Activated CD4-positive, alpha-beta T cell treated with anti-CD3 and anti-CD28 coated beads, Interleukin-2, amount 10 ng/mL, durations not matched to agents 24 days and 14 days (primary cell): ENCODE measurements around the gene IL5. TPM values are rescaled to one million over a fixed set of nuclear protein-coding genes. Genes with fewer than 3 reads are reported as not detected.
A peak's percentile ranks its signal among the peaks of the same experiment; 100 is the strongest.
"Not testable (repeated sequence)": the region's sequence is repeated elsewhere in the genome, so short reads cannot be mapped to it uniquely, and the experiment has no call there.

ENCODE experiments used
- DNase-seq: peaks from one replicate; pipeline ENCODE4 v3.0.0; 2022
- H3K27ac Mint-ChIP-seq: one replicate; pipeline ENCODE4 v1.8.0; 2022; ENCODE audit warnings: mild to moderate bottlenecking, mixed read lengths
- H3K27me3 Mint-ChIP-seq: one replicate; pipeline ENCODE4 v1.8.0; 2022; ENCODE audit warnings: mixed read lengths
- H3K36me3 Mint-ChIP-seq: one replicate; pipeline ENCODE4 v1.8.0; 2022; ENCODE audit warnings: low read depth, mild to moderate bottlenecking, mixed read lengths
- H3K4me1 Mint-ChIP-seq: one replicate; pipeline ENCODE4 v1.8.0; 2021; ENCODE audit warnings: mixed read lengths
- H3K4me3 Mint-ChIP-seq: one replicate; pipeline ENCODE4 v1.8.0; 2022; ENCODE audit warnings: mild to moderate bottlenecking, moderate library complexity, mixed read lengths
- H3K9me3 Mint-ChIP-seq: one replicate; pipeline ENCODE4 v1.8.0; 2021; ENCODE audit warnings: mixed read lengths
- intact Hi-C: fragments of 100-400 bp; cut with micrococcal nuclease; formaldehyde crosslinking; loops from one replicate; pipeline ENCODE4 v1.15.1; 2023
- total RNA-seq: library from RNA; stranded (reverse); gene quantifications from 2 replicates; pipeline ENCODE4 v1.2.3, GENCODE V29; 2022

The IL5 gene
- total RNA-seq: 7.0 and 7.1 TPM in 2 replicates

DNA sequence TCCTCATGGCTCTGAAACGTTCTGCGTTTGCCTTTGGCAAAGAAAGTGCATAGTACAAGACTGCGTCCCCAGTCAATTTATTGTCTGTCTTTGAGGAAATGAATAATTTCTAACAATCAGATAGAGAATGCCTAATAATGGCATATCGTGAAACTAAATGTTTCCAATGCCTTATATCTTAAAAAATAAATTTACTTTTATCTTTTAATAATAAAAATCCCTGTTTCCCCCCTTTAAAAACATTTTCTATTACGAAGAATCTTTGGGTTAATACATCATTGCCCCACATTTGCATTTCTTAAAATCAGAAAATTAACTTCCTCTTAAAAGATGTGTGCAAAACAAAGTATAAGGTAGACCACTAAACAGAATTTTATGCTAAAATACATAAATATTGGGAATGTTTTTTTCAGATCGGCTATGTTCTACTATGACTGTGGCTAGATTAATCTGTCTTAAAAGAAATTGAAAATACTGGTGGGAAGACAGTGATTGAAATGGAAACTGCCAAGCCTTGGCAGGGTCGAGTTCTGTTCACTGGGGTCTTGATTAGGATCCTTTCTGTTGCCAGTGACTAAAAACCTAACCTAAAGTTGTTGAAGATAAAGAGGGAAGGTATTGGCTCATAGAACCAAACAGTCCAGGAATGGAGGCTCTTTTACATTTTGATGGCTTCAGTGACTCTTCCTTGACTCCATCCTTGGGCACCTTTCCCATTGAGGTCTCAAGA, at the start of gene IL5:
Gene IL5 (minus strand): TSS at position 51 of the 730 bp plus-strand sequence. CDS start 44 bp downstream, at position 7.
- H3K27ac Mint-ChIP-seq: no peak within 1 kb of the TSS
- intact Hi-C loops: no loop called here

DNA sequence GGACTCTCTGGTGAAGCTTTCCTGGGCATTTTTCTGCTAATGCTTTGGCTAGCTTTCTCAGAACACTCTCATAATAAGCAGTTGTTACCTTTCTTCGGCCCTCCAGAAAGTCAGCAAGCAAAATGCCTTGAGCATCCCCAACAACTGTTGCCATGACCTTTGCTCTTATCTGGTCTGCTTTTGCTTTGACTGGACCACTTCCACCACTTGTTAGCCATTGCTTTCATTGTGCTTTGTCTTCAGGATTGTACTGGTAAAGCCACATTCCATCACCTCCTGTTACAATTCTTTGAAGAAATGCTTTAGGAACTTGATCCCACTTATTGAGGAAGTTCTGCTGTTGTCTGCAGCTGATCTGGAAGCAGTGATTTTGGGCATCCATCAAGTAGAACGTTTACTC, 49.2 kb upstream of the IL5 start:
- H3K36me3 Mint-ChIP-seq: peaks cover 62% of the 10 kb centered on the region
- no peak overlapping the region for H3K27ac Mint-ChIP-seq
- no peak overlapping the region for H3K4me3 Mint-ChIP-seq
- DNase-seq: no peak
- no peaks in the 10 kb centered on the region for H3K27me3 Mint-ChIP-seq
- H3K4me1 Mint-ChIP-seq: peaks cover 16% of the 10 kb centered on the region
- H3K9me3 Mint-ChIP-seq: peaks cover 4% of the 10 kb centered on the region
- intact Hi-C loops: no loop called here

More for the DNA sequence above, at the start of gene IL5:
- Mint-ChIP-seq H3K4me1 (peaks cover 33% of the 10 kb centered on the region), H3K36me3 (no peaks in the 10 kb centered on the region), H3K27me3 (no peaks in the 10 kb centered on the region), H3K9me3 (peaks cover 3% of the 10 kb centered on the region), H3K4me3 (no peak within 1 kb of the TSS)
- no peak for DNase-seq

DNA sequence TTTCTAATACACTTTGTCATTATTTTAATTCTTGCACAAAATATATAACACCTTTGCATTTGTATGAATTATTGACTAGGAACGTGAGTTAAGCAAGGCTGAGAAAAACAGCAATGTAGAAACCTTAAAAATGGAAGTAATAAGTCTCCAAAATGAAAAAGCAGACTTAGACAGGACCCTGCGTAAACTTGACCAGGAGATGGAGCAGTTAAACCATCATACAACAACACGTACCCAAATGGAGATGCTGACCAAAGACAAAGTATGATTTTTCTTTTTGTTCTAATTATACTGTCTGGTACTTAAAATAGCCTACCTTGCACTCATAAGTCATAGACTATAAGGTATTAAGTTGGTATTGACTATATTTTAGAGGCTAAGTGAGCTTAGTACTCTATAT, 47.8 kb upstream of the IL5 start:
- H3K4me3 Mint-ChIP-seq: no peak overlapping the region
- no peak overlapping the region for H3K27ac Mint-ChIP-seq
- peaks cover 4% of the 10 kb centered on the region for H3K9me3 Mint-ChIP-seq
- intact Hi-C loops: loop anchor here (1.0 kb wide), 1 partner anchor 229 kb away; no protein-coding TSS in a partner anchor
- peaks cover 56% of the 10 kb centered on the region for H3K36me3 Mint-ChIP-seq
- peaks cover 18% of the 10 kb centered on the region for H3K4me1 Mint-ChIP-seq
- no peak for DNase-seq
- H3K27me3 Mint-ChIP-seq: no peaks in the 10 kb centered on the region

DNA sequence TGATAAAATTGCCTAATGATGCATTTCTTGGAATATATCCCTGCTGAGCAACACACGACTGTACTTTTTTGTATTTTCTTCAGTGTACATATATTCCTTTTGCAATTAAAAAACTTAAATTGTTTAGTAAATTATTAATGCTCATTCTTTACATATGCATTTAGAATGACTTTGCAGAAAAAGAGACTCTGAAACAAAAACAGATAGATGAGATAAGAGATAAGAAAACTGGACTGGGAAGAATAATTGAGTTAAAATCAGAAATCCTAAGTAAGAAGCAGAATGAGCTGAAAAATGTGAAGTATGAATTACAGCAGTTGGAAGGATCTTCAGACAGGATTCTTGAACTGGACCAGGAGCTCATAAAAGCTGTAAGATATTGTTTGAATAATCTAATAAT, 46.1 kb upstream of the IL5 start:
- intact Hi-C loops: no loop called here
- Mint-ChIP-seq H3K36me3 (peaks cover 53% of the 10 kb centered on the region), H3K4me3 (no peak overlapping the region), H3K4me1 (peaks cover 23% of the 10 kb centered on the region), H3K27ac (no peak overlapping the region), H3K9me3 (peaks cover 4% of the 10 kb centered on the region), H3K27me3 (no peaks in the 10 kb centered on the region)
- DNase-seq: no peak

DNA sequence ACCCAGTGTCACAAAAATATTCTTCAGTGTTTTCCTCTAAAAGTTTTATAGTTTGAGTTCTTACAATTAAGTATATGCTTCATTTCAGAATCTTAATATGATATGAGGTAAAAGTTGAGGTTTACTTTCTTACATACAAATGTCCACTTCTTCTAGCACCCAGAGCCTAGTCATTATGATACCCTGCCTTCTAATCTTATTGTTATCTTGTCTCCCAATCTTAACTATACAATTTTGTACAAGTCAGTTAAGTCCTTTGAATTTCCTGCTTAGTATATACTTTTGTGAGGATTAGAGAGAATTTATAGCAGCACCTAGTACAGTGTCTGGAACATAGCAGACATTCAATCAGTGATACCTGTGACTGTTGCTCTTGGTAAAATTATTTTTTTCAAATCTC, 42.7 kb upstream of the IL5 start:
- H3K27me3 Mint-ChIP-seq: no peaks in the 10 kb centered on the region
- H3K4me3 Mint-ChIP-seq: no peak overlapping the region
- peaks cover 5% of the 10 kb centered on the region for H3K9me3 Mint-ChIP-seq
- peaks cover 11% of the 10 kb centered on the region for H3K4me1 Mint-ChIP-seq
- DNase-seq: no peak
- intact Hi-C loops: no loop called here
- no peak overlapping the region for H3K27ac Mint-ChIP-seq
- H3K36me3 Mint-ChIP-seq: peaks cover 60% of the 10 kb centered on the region

DNA sequence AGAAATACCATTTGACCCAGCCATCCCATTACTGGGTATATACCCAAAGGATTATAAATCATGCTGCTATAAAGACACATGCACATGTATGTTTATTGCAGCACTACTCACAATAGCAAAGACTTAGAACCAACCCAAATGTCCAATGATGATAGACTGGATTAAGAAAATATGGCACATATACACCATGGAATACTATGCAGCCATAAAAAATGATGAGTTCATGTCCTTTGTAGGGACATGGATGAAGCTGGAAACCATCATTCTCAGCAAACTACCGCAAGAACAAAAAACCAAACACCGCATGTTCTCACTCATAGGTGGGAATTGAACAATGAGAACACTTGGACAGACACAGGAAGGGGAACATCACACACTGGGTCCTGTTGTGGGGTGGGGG, 41.2 kb upstream of the IL5 start:
- peaks cover 53% of the 10 kb centered on the region for H3K36me3 Mint-ChIP-seq

DNA sequence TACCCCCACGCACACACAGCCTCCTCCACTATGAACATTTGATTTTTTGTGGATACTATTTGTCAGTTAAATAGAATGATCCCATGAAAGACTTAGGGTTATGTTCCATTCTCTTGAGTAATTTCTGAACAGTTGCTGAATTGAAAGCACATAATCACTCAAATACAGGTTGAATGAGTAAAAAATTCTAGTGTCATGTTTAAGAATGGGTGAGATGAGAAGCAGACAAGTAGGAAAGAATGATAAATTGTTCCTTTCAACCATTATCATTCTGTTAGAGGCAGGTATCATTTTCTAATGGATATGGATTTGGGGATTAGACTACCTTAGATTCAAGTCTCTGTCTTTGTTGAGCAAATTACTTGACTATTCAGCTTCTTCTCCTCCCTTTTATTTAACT, 32.8 kb upstream of the IL5 start:
- Mint-ChIP-seq H3K4me3 (no peak overlapping the region), H3K4me1 (peaks cover 16% of the 10 kb centered on the region), H3K27me3 (no peaks in the 10 kb centered on the region), H3K27ac (peak overlapping the region; percentile 52), H3K36me3 (peaks cover 66% of the 10 kb centered on the region), H3K9me3 (peaks cover 7% of the 10 kb centered on the region)
- no peak for DNase-seq
- intact Hi-C loops: loop anchor here (1.0 to 2.0 kb wide), 2 partner anchors 19 to 50 kb away; partner anchors contain the start of gene RAD50

More for the DNA sequence above, 41.2 kb upstream of the IL5 start:
- H3K27ac Mint-ChIP-seq, H3K4me3 Mint-ChIP-seq, intact Hi-C loops, H3K4me1 Mint-ChIP-seq, DNase-seq, H3K9me3 Mint-ChIP-seq, H3K27me3 Mint-ChIP-seq: not testable (repeated sequence)

DNA sequence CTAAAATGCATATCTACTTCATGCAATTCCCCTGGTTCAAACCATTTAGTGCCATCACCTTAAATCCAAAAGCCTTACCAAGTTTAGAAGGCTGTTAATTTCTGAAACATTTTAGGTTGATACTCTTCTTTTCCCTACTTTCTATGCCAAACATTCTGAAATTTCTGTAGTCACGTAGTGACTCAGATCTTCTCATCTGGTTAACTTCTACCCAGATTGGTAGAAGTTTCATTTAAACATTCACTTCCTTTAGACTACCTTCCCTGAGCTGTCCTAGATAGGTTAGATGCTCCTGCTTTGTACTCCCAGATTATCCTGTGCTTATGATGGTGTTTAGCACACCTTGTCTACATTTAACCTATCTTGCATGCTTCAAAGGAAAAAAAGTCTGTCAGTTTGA, 23.3 kb upstream of the IL5 start:
- peaks cover 8% of the 10 kb centered on the region for H3K9me3 Mint-ChIP-seq
- peak overlapping the region; percentile 29 for H3K4me3 Mint-ChIP-seq
- H3K27ac Mint-ChIP-seq: peak overlapping the region; percentile 57

DNA sequence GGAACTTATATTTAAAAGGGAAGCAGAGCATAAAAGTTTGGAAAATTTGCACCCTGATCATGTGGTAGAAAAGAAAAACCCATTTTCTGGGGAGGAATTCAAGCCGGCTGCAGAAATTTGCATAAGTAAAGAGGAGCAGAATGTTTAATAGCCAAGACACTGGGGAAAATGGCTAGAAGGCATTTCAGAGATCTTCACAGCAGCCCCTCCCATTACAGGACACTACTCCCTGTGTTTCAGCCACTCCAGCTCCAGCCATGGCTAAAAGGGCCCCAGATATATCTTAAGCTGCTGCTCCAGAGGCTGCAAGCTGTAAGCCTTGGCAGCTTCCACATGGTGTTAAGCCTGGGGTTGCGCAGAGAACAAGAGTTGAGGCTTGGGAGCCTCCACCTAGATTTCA, 21.2 kb upstream of the IL5 start:
- Mint-ChIP-seq H3K4me1 (peaks cover 25% of the 10 kb centered on the region), H3K36me3 (peaks cover 32% of the 10 kb centered on the region)
- DNase-seq, H3K27me3 Mint-ChIP-seq, H3K27ac Mint-ChIP-seq, intact Hi-C loops, H3K9me3 Mint-ChIP-seq, H3K4me3 Mint-ChIP-seq: not testable (repeated sequence)

More for the DNA sequence above, 23.3 kb upstream of the IL5 start:
- Mint-ChIP-seq H3K27me3 (no peaks in the 10 kb centered on the region), H3K36me3 (peaks cover 43% of the 10 kb centered on the region), H3K4me1 (peaks cover 32% of the 10 kb centered on the region)
- intact Hi-C loops: no loop called here
- no peak for DNase-seq

DNA sequence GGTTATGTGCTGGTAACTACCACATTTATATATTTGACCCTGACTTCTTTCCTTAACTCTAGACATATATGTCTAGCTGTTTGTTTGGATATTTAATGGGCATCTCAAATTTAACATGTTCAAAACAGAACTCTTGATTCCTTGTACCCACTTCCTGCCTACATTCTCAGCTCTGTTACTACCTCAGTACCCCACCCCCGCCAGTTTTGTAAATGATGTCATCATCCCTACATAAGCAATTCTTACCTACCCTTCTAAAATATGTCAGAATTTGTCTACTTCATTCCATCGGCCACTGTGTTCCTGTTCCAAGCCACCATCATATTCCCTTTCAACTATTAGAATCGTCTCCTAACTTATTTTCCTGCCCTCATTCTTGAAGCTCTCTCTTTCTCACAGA, 18.3 kb upstream of the IL5 start:
- H3K27ac Mint-ChIP-seq: no peak overlapping the region
- H3K27me3 Mint-ChIP-seq: no peaks in the 10 kb centered on the region
- peaks cover 8% of the 10 kb centered on the region for H3K9me3 Mint-ChIP-seq
- H3K4me1 Mint-ChIP-seq: peaks cover 30% of the 10 kb centered on the region
- intact Hi-C loops: no loop called here
- no peak for DNase-seq
- peaks cover 13% of the 10 kb centered on the region for H3K36me3 Mint-ChIP-seq
- no peak overlapping the region for H3K4me3 Mint-ChIP-seq

DNA sequence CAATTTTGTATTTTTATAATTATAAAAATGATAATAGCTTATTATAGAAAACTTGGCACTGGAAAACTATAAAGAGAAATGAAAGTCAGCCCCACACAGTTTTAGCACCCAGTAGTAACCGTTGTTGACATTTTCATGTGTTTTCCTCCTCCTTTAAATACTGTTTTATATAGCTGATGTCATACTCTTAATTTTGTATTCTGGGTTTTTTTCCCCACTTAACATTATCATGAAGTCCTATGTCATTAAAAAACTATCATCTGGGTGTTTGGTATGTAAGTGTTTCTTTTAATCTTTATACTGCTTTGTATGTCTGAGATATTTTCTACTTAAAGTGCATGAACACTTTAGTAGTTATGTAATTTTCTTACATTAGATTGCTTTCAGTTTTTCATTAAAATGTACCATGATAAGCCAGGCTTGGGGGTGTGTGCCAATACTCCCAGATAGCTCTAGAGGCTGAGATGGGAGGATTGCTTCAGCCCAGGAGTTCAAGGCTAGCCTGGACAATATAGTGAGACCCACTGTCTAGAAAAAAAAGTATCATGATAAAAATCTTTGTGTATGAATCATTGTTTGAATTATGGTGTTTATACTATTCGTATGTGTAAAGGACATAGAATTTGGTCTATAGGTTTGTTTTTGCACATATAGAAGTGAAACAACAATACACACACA, 16.2 kb upstream of the IL5 start:
- intact Hi-C loops: no loop called here
- peaks cover 25% of the 10 kb centered on the region for H3K4me1 Mint-ChIP-seq
- H3K36me3 Mint-ChIP-seq: peaks cover 7% of the 10 kb centered on the region
- H3K4me3 Mint-ChIP-seq: peak overlapping the region; percentile 41
- H3K27ac Mint-ChIP-seq: no peak overlapping the region
- no peaks in the 10 kb centered on the region for H3K9me3 Mint-ChIP-seq
- DNase-seq: no peak
- no peaks in the 10 kb centered on the region for H3K27me3 Mint-ChIP-seq

DNA sequence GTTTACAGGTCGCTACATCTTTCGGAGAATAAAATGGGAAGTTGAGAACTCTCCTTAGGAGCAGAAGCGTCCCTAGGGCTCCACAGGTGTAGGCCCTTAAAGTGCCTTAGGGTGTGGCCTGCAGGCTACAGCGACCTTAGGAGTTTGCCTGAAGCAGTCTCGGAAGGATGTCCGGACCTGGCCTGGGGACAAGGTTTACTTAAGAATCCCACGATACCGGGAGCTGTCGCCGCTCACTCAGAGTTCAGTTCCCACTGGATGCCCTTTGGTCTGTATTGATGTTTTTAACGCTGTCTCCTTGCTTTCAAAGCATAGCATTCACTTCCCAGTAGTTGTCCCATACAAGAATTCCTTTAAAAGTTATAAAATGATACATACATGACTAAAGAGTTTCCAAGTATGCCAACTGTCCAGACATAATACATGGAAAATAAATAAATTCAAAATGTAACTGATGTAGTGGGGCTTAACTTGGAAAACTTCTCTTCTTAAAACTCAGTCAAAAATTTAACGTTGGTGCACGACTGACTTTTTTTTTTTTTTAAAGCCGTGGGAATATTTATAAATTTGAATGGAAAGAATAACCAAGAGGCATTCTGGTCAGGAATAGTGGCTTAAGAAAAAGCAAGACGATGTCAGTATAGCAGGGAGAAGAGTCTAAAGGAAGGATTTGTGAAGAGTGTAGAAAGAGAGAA, 14.3 kb upstream of the IL5 start:
- intact Hi-C loops: loop anchor here (1.0 to 2.0 kb wide), 3 partner anchors 8 to 32 kb away; no protein-coding TSS in a partner anchor
- peak overlapping the region; percentile 94 for H3K27ac Mint-ChIP-seq
- DNase-seq: peak; percentile 79
- H3K27me3 Mint-ChIP-seq: no peaks in the 10 kb centered on the region
- peak overlapping the region; percentile 89 for H3K4me3 Mint-ChIP-seq
- no peaks in the 10 kb centered on the region for H3K9me3 Mint-ChIP-seq
- H3K36me3 Mint-ChIP-seq: peaks cover 7% of the 10 kb centered on the region
- peaks cover 25% of the 10 kb centered on the region for H3K4me1 Mint-ChIP-seq

DNA sequence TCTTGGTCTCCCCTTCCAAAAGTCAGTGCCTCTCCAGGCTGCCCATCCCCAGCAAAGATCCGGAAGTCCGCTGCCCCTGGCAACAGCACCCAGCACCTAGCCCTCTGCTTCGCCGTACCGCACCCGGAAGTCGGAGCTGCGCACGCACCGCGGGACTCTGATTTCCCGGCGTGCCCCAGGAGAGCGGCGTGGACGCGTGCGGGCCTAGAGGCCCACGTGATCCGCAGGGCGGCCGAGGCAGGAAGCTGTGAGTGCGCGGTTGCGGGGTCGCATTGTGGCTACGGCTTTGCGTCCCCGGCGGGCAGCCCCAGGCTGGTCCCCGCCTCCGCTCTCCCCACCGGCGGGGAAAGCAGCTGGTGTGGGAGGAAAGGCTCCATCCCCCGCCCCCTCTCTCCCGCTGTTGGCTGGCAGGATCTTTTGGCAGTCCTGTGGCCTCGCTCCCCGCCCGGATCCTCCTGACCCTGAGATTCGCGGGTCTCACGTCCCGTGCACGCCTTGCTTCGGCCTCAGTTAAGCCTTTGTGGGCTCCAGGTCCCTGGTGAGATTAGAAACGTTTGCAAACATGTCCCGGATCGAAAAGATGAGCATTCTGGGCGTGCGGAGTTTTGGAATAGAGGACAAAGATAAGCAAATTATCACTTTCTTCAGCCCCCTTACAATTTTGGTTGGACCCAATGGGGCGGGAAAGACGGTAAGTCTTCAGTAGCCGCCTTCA, 13.6 kb upstream of the IL5 start, which contains the start of gene RAD50:
Gene RAD50 (plus strand): TSS at position 215 of the 715 bp plus-strand sequence. CDS start 348 bp downstream, at position 563.
- H3K4me3 Mint-ChIP-seq: peak within 1 kb of the TSS; percentile 89
- peak within 1 kb of the TSS; percentile 94 for H3K27ac Mint-ChIP-seq
- intact Hi-C loops: loop anchor here (1.0 to 2.0 kb wide), 3 partner anchors 8 to 32 kb away; no protein-coding TSS in a partner anchor
- peaks cover 7% of the 10 kb centered on the region for H3K36me3 Mint-ChIP-seq
- peak; percentile 98 for DNase-seq
- H3K9me3 Mint-ChIP-seq: no peaks in the 10 kb centered on the region
- no peaks in the 10 kb centered on the region for H3K27me3 Mint-ChIP-seq
- H3K4me1 Mint-ChIP-seq: peaks cover 25% of the 10 kb centered on the region
